DLD1 (cell line): ENCODE results near the gene ZBTB46.
"Not testable (repeated sequence)": the region's sequence is repeated elsewhere in the genome, so short reads cannot be mapped to it uniquely, and the experiment has no call there.

Source experiments
- in situ Hi-C: cut with HindIII; loops from 2 replicates; pipeline ENCODE4 v1.10.0; 2017; ENCODE audit warnings: low sequenced_read_pairs

ZBTB46 gene

GRCh38 chr20:63790572-63791168, 40.4 kb downstream of the ZBTB46 start:
- in situ Hi-C loops: no loop called here

- in situ Hi-C loops: no loop called here
Measured at GRCh38 chr20:63789836-63790571, 41.1 kb downstream of the ZBTB46 start.

- in situ Hi-C loops: no loop called here
Measured at GRCh38 chr20:63787749-63788148, 43.3 kb downstream of the ZBTB46 start.

GRCh38 chr20:63787302-63787701, 43.8 kb downstream of the ZBTB46 start:
- in situ Hi-C loops: no loop called here

- in situ Hi-C loops: no loop called here
Measured at GRCh38 chr20:63785691-63786131, 45.4 kb downstream of the ZBTB46 start.

- in situ Hi-C loops: no loop called here
Measured at GRCh38 chr20:63783970-63784369, 47.1 kb downstream of the ZBTB46 start.

GRCh38 chr20:63782521-63782971, 48.5 kb downstream of the ZBTB46 start:
- in situ Hi-C loops: no loop called here

GRCh38 chr20:63782051-63782471, 49.0 kb downstream of the ZBTB46 start:
- in situ Hi-C loops: no loop called here

- in situ Hi-C loops: no loop called here
Measured at GRCh38 chr20:63781181-63781580, 49.9 kb downstream of the ZBTB46 start.

GRCh38 chr20:63778857-63779256, 52.2 kb downstream of the ZBTB46 start:
- in situ Hi-C loops: no loop called here

GRCh38 chr20:63778034-63778752, 52.9 kb downstream of the ZBTB46 start:
- in situ Hi-C loops: no loop called here

- in situ Hi-C loops: no loop called here
Measured at GRCh38 chr20:63777614-63778013, 53.5 kb downstream of the ZBTB46 start.

- in situ Hi-C loops: not testable (repeated sequence)
Measured at GRCh38 chr20:63776875-63777274, 54.2 kb downstream of the ZBTB46 start.

- in situ Hi-C loops: no loop called here
Measured at GRCh38 chr20:63775096-63775978, 55.7 kb downstream of the ZBTB46 start.

GRCh38 chr20:63774306-63774705, 56.8 kb downstream of the ZBTB46 start:
- in situ Hi-C loops: no loop called here

- in situ Hi-C loops: no loop called here
Measured at GRCh38 chr20:63773571-63774241, 57.4 kb downstream of the ZBTB46 start.

GRCh38 chr20:63772781-63773518, 58.1 kb downstream of the ZBTB46 start:
- in situ Hi-C loops: no loop called here

GRCh38 chr20:63771046-63771707, 59.9 kb downstream of the ZBTB46 start:
- in situ Hi-C loops: no loop called here

GRCh38 chr20:63769891-63770474, 61.1 kb downstream of the ZBTB46 start:
- in situ Hi-C loops: no loop called here
